Measurements from ENCODE around the gene PLCB1. TPM values are rescaled to one million over a fixed set of nuclear protein-coding genes. Genes with fewer than 3 reads are reported as not detected.

The PLCB1 gene
- total and polyA plus RNA-seq, 2 donors, result 16.8 to 147 TPM

DNA sequence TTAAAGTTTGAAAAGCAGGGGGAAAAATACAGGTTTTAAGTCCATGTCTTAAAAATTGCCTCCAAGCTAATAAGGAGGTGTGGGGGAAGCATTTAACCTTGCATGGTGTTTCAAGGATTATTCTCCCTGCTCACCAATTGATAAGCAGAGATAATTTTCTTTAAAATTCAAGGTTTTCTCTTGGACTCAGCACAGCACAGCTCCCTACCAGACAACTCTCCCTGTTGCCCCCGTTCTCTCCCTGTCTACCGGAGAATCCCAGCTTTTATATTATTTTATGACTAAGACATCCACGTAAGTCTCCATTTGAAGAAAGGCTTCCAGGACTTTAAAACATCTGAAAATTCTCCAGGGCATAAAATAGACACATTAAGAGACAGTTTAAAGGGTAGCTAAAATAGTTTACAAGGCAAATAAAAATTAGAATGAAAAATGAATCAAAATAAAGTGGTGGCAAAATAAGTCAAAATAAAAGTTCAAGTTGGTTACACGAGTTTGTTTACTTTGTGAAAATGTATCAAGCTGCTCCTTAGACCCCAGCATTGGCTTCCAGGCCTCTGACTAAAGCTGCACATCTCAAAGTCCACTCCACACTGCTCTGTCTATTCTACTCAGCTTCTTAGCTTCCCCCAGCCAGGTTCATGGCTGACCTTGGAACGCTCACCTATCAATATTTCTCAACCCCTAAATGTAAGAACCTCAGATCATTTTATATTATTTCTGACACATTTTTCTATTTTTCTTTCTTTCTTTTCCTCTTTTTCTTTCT, 748.2 kb downstream of the PLCB1 start:
- no peak overlapping the region for H3K27ac ChIP-seq (ENCODE audit: low read depth)
- H3K4me1 ChIP-seq (ENCODE audit: insufficient read depth), result no peaks in the 10 kb centered on the region
- no peak for DNase-seq (ENCODE audit: extremely low spot score)
- H3K4me3 ChIP-seq (ENCODE audit: low read depth, low read length), result no peak overlapping the region
- no peaks in the 10 kb centered on the region for H3K36me3 ChIP-seq (ENCODE audit: insufficient read depth)
- WGBS, result 56% methylated on average over 5 of the region's 5 CpGs

DNA sequence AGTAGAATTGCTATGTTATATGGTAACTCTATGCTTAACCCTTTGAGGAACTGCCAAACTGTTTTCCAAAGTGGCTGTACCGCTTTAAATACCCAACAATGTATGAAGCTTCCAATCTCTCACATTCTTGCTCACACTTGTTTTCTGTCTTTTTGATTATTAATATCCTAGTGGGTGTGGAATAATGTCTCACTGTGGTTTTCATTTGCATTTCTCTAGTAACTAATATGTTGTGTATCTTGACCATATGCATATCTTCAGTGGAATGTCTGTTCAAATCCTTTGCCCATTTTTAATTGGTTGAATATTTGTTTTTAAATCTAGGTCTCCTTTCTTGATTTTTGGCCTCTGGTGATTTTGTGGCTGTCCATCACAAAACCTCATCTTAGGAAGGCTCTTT, 759.0 kb downstream of the PLCB1 start:
- no peak for DNase-seq (ENCODE audit: extremely low spot score)
- Histone ChIP-seq H3K4me1 (ENCODE audit: insufficient read depth) (no peaks in the 10 kb centered on the region), H3K36me3 (ENCODE audit: insufficient read depth) (no peaks in the 10 kb centered on the region), H3K4me3 (ENCODE audit: low read depth, low read length) (no peak overlapping the region), H3K27ac (ENCODE audit: low read depth) (no peak overlapping the region)
- WGBS, result 99% methylated on average over 1 of the region's 1 CpG

DNA sequence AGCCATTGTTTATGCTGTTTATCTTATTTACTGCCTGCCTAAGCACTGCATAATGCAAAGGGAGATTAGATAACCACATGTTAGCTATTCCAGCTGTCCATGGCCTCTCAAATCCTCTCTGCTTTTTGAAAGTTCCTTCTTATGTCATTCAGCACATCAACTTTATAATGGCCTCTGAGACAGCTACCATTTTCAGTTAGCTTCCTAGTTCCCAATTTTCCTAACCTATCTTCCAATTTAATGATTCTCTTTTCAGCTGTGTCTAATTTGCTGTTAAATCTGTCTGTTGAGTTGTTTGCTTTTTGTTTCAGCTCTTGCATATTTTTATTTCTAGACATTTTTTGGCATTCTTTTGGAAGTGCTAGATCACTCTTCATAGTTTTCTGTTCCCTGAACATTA, 763.4 kb downstream of the PLCB1 start:
- Histone ChIP-seq H3K27ac (ENCODE audit: low read depth) (no peak overlapping the region), H3K36me3 (ENCODE audit: insufficient read depth) (no peaks in the 10 kb centered on the region), H3K4me3 (ENCODE audit: low read depth, low read length) (no peak overlapping the region), H3K4me1 (ENCODE audit: insufficient read depth) (no peaks in the 10 kb centered on the region)
- DNase-seq (ENCODE audit: extremely low spot score), result no peak

DNA sequence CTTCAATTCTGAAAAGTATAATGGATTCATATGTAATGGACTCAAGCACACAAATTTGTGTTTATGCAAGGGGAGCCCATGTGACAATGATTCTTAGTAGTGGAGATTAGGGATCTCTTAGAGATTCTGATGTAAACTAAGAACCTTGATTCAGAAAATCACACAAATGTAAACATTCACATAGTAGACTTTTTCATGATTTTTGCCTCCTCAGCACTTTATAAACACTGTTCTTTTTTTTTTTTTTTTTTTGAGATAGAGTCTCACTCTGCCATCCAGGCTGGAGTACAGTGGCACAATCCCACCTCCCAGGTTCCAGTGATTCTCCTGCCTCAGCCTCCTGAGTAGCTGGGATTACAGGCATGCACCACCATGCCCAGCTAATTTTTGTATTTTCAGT, 766.8 kb downstream of the PLCB1 start:
- no peaks in the 10 kb centered on the region for H3K4me1 ChIP-seq (ENCODE audit: insufficient read depth)
- no peaks in the 10 kb centered on the region for H3K36me3 ChIP-seq (ENCODE audit: insufficient read depth)
- H3K27ac ChIP-seq (ENCODE audit: low read depth), result no peak overlapping the region
- no peak overlapping the region for H3K4me3 ChIP-seq (ENCODE audit: low read depth, low read length)
- DNase-seq (ENCODE audit: extremely low spot score), result no peak

DNA sequence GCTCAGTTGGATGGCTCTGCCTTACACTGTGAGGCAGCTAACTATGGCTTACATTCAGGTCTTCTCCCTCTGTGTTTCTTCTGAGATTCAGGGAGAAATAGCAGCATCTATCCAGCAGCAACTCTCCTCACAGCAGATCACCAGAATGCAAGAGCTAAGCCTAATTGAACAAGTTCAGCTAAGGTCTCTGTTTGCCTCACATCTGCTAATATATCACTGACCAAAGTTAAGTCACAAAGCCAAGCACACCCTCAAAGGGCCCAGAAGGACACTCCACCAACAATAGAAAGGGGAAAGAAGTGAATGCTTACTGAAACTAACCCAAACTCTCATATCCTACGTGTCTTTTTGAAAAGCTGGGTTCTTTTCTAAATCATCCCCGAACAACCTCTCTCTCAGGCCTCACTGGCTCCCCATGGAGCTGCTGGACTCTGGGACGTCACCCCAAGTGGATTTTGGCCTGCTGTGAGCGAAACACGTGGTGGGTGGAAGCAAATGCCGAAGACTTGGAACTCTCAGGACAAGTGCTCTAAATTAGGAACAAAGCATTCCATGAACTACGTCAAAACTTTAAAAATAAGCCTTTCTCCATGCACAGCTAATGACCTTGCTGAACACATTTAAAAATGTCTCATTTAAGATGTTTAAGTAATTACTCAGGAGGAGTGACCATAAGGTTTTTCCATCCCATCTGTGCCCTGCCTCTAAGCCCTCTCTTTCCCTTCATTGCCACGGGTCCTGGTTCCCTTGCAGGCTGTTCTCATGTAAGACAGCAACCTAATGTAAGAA, 769.4 kb downstream of the PLCB1 start:
- Histone ChIP-seq H3K27ac (ENCODE audit: low read depth) (no peak overlapping the region), H3K4me1 (ENCODE audit: insufficient read depth) (no peaks in the 10 kb centered on the region), H3K4me3 (ENCODE audit: low read depth, low read length) (no peak overlapping the region), H3K36me3 (ENCODE audit: insufficient read depth) (no peaks in the 10 kb centered on the region)
- WGBS, result 70% methylated on average over 8 of the region's 8 CpGs
- DNase-seq (ENCODE audit: extremely low spot score), result no peak

DNA sequence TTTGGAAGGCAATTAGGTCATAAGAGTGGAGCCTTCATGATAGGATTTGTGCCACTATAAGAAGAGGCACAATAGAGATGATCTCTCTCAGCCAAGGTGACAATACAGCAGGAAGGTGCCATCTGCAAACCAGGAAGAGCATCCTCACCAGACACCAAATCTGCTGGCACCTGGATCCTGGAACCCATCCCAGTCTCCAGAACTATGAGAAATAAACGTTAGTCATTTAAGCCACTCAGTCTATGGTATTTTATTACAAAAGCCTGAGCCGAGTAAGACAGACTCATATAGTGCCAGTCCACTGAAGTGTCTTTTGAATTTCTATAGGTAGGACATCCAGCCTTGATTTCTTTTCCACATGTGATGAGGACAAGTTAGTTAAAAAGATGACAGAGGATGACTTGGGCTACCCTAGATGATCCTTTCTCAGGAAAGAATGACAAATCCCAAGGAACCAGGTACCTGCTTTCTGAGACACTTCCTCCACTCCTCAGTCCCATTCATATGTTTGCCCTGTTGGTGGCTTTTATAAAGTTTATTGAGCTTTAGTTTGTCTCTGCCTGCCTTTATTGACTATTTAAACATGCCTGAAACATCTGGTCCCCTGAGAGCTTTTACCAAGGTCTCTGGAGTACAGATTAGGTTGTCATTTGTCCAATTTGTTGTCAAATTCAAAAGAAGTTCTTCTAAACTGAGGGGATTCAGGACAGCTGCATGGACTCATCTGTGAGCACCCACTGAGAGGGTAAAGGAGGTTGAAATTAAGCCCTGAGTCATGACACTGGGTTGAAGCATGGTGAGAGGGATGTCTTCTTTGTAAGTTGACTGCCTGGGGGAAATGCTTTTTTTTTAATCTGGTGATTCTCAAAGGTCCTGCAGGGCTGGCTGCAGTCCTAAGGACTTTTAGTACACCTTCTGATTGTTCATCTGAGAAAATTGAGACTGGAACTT, 771.9 kb downstream of the PLCB1 start:
- no peak for DNase-seq (ENCODE audit: extremely low spot score)
- H3K4me1 ChIP-seq (ENCODE audit: insufficient read depth), result no peaks in the 10 kb centered on the region
- 49% methylated on average over 2 of the region's 2 CpGs for WGBS
- no peak overlapping the region for H3K4me3 ChIP-seq (ENCODE audit: low read depth, low read length)
- no peaks in the 10 kb centered on the region for H3K36me3 ChIP-seq (ENCODE audit: insufficient read depth)
- no peak overlapping the region for H3K27ac ChIP-seq (ENCODE audit: low read depth)

- no peak for DNase-seq (ENCODE audit: extremely low spot score)
- Histone ChIP-seq H3K27ac (ENCODE audit: low read depth) (no peak overlapping the region), H3K36me3 (ENCODE audit: insufficient read depth) (no peaks in the 10 kb centered on the region), H3K4me3 (ENCODE audit: low read depth, low read length) (no peak overlapping the region), H3K4me1 (ENCODE audit: insufficient read depth) (no peaks in the 10 kb centered on the region)
These were observed 777.5 kb downstream of the PLCB1 start for GRCh38 chr20:8909596-8909995.

- H3K27ac ChIP-seq (ENCODE audit: low read depth), result no peak overlapping the region
- H3K4me3 ChIP-seq (ENCODE audit: low read depth, low read length), result no peak overlapping the region
- no peaks in the 10 kb centered on the region for H3K36me3 ChIP-seq (ENCODE audit: insufficient read depth)
- WGBS, result 79% methylated on average over 3 of the region's 3 CpGs
- H3K4me1 ChIP-seq (ENCODE audit: insufficient read depth), result no peaks in the 10 kb centered on the region
- no peak for DNase-seq (ENCODE audit: extremely low spot score)
These were observed 780.0 kb downstream of the PLCB1 start for GRCh38 chr20:8912096-8912495.

DNA sequence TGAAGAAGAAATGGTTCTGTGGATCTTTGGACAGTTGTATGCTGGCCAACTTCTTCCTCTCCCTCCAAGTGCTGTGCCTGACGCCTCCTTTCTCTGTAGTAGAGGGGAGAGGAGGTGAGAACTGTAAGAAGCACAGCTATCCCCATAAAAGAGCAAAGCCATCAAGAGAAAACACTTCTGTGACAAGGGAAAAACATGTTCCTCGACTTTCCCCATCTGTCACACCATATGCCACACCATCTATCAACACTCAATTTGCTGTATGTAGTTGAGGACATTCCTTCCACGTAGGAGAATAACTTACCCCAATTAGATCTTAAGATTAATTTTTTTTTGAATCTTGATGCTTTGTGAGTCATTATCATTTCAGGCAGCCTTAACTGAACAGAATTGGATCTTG, 780.7 kb downstream of the PLCB1 start:
- Histone ChIP-seq H3K36me3 (ENCODE audit: insufficient read depth) (no peaks in the 10 kb centered on the region), H3K4me3 (ENCODE audit: low read depth, low read length) (no peak overlapping the region), H3K4me1 (ENCODE audit: insufficient read depth) (no peaks in the 10 kb centered on the region), H3K27ac (ENCODE audit: low read depth) (no peak overlapping the region)
- no peak for DNase-seq (ENCODE audit: extremely low spot score)
- 88% methylated on average over 3 of the region's 3 CpGs for WGBS

DNA sequence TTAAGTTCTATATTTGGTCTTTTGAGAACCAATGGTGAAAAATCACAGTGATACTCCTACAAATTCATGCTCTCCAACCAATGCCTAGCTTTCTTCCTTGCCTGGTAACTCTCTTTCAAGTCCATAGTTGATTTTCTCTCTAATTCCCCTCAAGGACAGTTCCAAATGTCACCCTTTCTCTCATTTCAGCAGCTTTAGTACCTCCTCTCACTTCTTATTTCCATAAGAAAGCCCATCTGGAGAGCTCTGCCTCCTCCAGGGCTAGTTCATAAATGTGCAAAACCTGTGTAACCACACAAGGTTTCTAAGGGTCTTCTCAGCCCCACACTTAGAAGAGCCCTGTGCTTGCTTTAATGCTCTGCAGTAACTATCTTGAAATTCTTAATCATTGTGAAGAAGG, 781.4 kb downstream of the PLCB1 start:
- no peak overlapping the region for H3K4me3 ChIP-seq (ENCODE audit: low read depth, low read length)
- H3K27ac ChIP-seq (ENCODE audit: low read depth), result no peak overlapping the region
- H3K4me1 ChIP-seq (ENCODE audit: insufficient read depth), result no peaks in the 10 kb centered on the region
- H3K36me3 ChIP-seq (ENCODE audit: insufficient read depth), result no peaks in the 10 kb centered on the region
- no peak for DNase-seq (ENCODE audit: extremely low spot score)

- Histone ChIP-seq H3K27ac (ENCODE audit: low read depth) (no peak overlapping the region), H3K36me3 (ENCODE audit: insufficient read depth) (no peaks in the 10 kb centered on the region), H3K4me1 (ENCODE audit: insufficient read depth) (no peaks in the 10 kb centered on the region), H3K4me3 (ENCODE audit: low read depth, low read length) (no peak overlapping the region)
- DNase-seq (ENCODE audit: extremely low spot score), result no peak
- WGBS, result 88% methylated on average over 1 of the region's 1 CpG
These were observed 782.4 kb downstream of the PLCB1 start for GRCh38 chr20:8914421-8914820.

- Histone ChIP-seq H3K4me1 (ENCODE audit: insufficient read depth) (no peaks in the 10 kb centered on the region), H3K4me3 (ENCODE audit: low read depth, low read length) (no peak overlapping the region), H3K27ac (ENCODE audit: low read depth) (no peak overlapping the region), H3K36me3 (ENCODE audit: insufficient read depth) (no peaks in the 10 kb centered on the region)
- no peak for DNase-seq (ENCODE audit: extremely low spot score)
These were observed 785.0 kb downstream of the PLCB1 start for GRCh38 chr20:8917084-8917483.

GRCh38 chr20:8918145-8918544, 786.1 kb downstream of the PLCB1 start:
- Histone ChIP-seq H3K36me3 (ENCODE audit: insufficient read depth) (no peaks in the 10 kb centered on the region), H3K4me1 (ENCODE audit: insufficient read depth) (no peaks in the 10 kb centered on the region), H3K4me3 (ENCODE audit: low read depth, low read length) (no peak overlapping the region), H3K27ac (ENCODE audit: low read depth) (no peak overlapping the region)
- DNase-seq (ENCODE audit: extremely low spot score), result no peak
- WGBS, result 94% methylated on average over 3 of the region's 3 CpGs

DNA sequence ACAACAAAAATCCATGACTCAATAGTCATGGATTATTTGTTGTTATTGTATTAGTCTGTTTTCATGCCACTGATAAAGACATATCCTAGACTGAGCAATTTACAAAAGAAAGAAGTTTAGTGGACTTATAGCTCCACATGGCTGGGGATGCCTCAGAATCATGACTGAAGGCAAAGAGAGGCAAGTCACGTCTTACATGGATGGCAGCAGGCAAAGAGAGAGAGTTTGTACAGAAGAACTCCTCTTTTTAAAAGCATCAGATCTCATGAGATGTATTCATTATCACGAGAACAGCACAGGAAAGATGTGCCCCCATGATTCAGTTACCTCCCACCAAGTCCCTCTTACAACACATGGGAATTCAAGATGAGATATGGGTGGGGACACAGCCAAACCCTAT, 792.5 kb downstream of the PLCB1 start:
- no peaks in the 10 kb centered on the region for H3K36me3 ChIP-seq (ENCODE audit: insufficient read depth)
- 92% methylated on average over 2 of the region's 2 CpGs for WGBS
- no peak overlapping the region for H3K4me3 ChIP-seq (ENCODE audit: low read depth, low read length)
- DNase-seq (ENCODE audit: extremely low spot score), result no peak
- H3K27ac ChIP-seq (ENCODE audit: low read depth), result no peak overlapping the region
- no peaks in the 10 kb centered on the region for H3K4me1 ChIP-seq (ENCODE audit: insufficient read depth)
